GM12875 (cell line): ENCODE measurements around the gene RABGAP1.

Experiments used
- H3K4me3 ChIP-seq: one replicate; pipeline ENCODE4 v1.5.1; 2011; ENCODE audit warnings: low read depth, low read length, control low read depth
- TF ChIP-seq, protein P1 (sequence below): IDR thresholded peaks from 2 replicates; pipeline ENCODE4 v1.5.1; 2011; ENCODE audit warnings: low read depth, mild to moderate bottlenecking, control low read depth, inconsistent platforms, low read length, moderate library complexity, borderline replicate concordance; ENCODE audit not compliant: insufficient read depth

Gene RABGAP1

DNA sequence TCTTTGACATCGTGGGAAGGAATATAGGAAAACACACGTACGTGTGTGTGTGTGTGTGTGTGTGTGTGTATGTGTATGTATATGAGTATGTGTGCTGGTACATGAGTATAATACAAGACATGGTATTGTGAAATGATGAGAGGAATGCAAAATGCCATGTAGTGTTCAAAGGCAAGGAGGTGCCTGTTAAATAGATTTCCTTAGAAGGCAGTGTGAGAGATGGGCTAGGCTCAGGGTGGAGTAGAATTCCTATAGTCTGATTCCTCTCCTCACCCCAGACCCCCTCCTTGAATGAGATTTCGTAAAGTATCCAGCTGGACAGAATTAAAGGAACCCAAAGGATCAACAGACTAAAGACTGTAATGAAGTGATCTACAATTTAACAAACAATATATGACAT is 103.8 kb downstream of the RABGAP1 start:
- H3K4me3 ChIP-seq = no peak overlapping the region
- TF ChIP-seq, protein P1, sequence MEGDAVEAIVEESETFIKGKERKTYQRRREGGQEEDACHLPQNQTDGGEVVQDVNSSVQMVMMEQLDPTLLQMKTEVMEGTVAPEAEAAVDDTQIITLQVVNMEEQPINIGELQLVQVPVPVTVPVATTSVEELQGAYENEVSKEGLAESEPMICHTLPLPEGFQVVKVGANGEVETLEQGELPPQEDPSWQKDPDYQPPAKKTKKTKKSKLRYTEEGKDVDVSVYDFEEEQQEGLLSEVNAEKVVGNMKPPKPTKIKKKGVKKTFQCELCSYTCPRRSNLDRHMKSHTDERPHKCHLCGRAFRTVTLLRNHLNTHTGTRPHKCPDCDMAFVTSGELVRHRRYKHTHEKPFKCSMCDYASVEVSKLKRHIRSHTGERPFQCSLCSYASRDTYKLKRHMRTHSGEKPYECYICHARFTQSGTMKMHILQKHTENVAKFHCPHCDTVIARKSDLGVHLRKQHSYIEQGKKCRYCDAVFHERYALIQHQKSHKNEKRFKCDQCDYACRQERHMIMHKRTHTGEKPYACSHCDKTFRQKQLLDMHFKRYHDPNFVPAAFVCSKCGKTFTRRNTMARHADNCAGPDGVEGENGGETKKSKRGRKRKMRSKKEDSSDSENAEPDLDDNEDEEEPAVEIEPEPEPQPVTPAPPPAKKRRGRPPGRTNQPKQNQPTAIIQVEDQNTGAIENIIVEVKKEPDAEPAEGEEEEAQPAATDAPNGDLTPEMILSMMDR = no peak

DNA sequence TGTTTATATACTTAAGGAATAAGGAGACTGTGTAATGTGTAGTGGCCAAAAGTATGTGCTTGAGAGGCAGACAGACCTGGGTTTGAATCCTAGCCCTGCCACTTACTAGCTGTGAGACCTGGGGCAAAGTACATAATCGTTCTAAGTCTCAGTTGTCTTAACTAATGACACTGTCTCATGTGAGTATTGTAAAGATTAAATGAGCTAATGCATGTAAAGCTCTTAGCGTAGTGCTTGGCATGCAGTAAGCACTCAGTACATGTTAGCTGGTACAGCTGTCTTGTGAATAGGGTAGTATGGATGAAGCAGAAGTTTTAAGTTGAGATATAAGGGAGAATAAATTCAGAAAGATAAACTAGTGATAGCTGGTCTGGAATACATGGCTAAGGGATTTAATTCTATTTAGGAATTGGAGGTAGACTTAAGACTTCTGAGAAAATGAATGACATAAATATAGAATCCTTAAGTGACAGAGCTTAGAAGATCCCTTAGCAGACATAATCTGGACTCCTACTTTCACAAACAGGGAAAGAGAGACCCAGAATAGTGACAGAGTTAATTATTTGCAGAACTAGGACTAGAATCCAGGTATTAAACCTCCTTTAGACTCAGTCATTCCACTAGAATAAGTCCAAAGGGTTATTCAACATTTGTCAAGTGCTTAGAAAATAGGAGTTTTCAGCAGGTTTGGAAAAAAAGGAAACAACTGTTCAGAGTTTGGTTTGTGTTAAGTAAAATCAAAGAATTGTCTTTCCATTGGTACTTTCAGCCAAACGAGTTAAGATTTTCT is 105.8 kb downstream of the RABGAP1 start:
- H3K4me3 ChIP-seq = no peak overlapping the region
- TF ChIP-seq, protein P1 = no peak

GRCh38 chr9:123048748-123049147 is 107.9 kb downstream of the RABGAP1 start:
- TF ChIP-seq, protein P1 = no peak
- no peak overlapping the region for H3K4me3 ChIP-seq

DNA sequence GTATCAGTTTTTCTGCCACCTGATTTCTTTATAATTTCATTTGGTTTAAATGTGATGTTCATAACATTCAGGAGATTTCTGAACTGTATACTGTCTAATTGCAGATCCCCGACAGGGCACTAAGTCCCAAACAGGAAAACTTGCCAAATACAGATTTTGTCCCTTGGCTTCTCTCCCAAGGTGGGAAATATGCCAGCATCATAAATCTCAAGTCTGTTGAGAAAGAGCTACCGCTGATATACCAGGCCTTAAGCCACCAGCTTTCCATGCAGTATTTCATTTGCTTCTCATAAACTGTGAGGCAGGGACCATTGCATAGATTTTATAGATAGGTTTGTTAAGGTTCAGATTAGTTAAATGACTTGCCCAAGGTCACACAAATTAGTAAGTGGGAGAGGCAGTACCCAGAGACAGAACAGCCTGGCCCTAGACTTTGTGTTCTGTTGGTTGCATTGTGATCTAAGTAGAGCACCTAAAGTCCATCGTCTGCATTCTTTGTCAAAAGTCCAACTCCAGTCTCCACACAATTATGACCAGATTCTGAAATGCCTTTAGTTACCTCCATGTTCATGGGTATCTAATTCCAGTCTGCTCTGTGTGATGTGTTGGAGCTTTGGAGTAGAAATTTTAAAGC is 108.9 kb downstream of the RABGAP1 start:
- TF ChIP-seq, protein P1 = no peak
- H3K4me3 ChIP-seq = no peak overlapping the region

DNA sequence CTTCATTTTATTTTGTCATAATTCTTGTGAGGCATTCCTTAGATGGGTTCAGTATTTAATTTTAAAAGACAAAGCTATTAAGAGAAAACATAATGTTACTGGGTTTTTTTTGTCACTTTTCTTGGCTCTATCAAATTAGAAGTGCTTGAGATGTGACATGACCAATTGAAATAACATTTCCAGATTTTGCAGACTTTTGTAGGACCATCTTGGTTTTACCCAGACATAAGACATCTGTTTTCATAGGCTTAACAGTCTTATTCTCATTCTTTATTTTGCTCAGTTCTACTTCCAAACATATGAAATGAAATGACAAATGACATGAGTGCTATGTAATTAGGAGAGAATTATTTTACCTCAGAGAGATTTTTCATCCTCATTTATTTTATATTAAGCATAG is 112.2 kb downstream of the RABGAP1 start:
- TF ChIP-seq, protein P1 = no peak
- H3K4me3 ChIP-seq = no peak overlapping the region

GRCh38 chr9:123053711-123054110 is 112.9 kb downstream of the RABGAP1 start:
- H3K4me3 ChIP-seq = no peak overlapping the region
- TF ChIP-seq, protein P1 = no peak

GRCh38 chr9:123058834-123059233 is 118.0 kb downstream of the RABGAP1 start:
- H3K4me3 ChIP-seq = no peak overlapping the region
- TF ChIP-seq, protein P1 = no peak
